ENCODE data around the gene SYPL2. TPM values are rescaled to one million over a fixed set of nuclear protein-coding genes. Genes with fewer than 3 reads are reported as not detected.

SYPL2 gene
- polyA plus RNA-seq, 2 donors: 0.16 to 0.38 TPM

DNA sequence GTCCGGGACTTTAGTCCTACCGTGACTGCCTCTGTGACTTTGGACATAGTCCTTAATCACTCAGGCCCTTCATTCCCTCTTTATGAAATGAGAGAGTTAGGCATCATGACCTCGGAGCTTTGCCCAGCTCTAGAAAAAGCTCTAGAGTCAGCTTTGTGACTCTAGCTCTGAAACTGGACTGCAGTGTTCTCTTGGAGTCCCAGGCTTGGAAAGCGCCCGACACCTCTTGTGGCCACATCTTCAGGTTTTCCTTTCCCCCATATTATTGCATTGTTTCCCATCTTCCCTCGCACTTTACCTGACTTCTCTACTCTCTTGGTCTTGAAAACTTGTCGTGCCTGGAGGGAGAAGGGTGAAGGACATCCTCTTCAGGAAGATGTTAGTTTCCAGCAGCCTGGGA lies 55.7 kb downstream of the SYPL2 start:
- Histone ChIP-seq H3K4me1 (ENCODE audit: control insufficient read depth in 2 of 2, insufficient read depth in 2 of 2, low read length in 1 of 2) (no peaks in the 10 kb centered on the region), H3K4me3 (ENCODE audit: low read depth in 1 of 2, low read length in 2 of 2) (no peak overlapping the region), H3K9me3 (ENCODE audit: control insufficient read depth in 2 of 2, insufficient read depth in 1 of 2, low read depth in 1 of 2, low read length in 1 of 2) (no peaks in the 10 kb centered on the region), H3K27ac (ENCODE audit: low read depth in 2 of 2, low read length in 1 of 2) (no peak overlapping the region), H3K36me3 (ENCODE audit: control insufficient read depth in 2 of 2, insufficient read depth in 2 of 2, low read length in 1 of 2) (no peaks in the 10 kb centered on the region), H3K27me3 (ENCODE audit: control insufficient read depth in 1 of 2, insufficient read depth in 2 of 2, low read length in 2 of 2) (no peaks in the 10 kb centered on the region)
- WGBS, 2 donors: 85 to 87% methylated on average over 7 of the region's 7 CpGs

GRCh38 chr1:109523706-109524105 lies 57.4 kb downstream of the SYPL2 start:
- H3K36me3 ChIP-seq (ENCODE audit: control insufficient read depth in 2 of 2, insufficient read depth in 2 of 2, low read length in 1 of 2): no peaks in the 10 kb centered on the region
- H3K9me3 ChIP-seq (ENCODE audit: control insufficient read depth in 2 of 2, insufficient read depth in 1 of 2, low read depth in 1 of 2, low read length in 1 of 2): no peaks in the 10 kb centered on the region
- H3K4me3 ChIP-seq (ENCODE audit: low read depth in 1 of 2, low read length in 2 of 2): no peak overlapping the region
- no peaks in the 10 kb centered on the region for H3K4me1 ChIP-seq (ENCODE audit: control insufficient read depth in 2 of 2, insufficient read depth in 2 of 2, low read length in 1 of 2)
- H3K27ac ChIP-seq (ENCODE audit: low read depth in 2 of 2, low read length in 1 of 2): no peak overlapping the region
- no peaks in the 10 kb centered on the region for H3K27me3 ChIP-seq (ENCODE audit: control insufficient read depth in 1 of 2, insufficient read depth in 2 of 2, low read length in 2 of 2)
- 81 to 85% methylated on average over 2 of the region's 2 CpGs for WGBS, 2 donors

GRCh38 chr1:109527098-109527811 lies 60.9 kb downstream of the SYPL2 start:
- H3K9me3 ChIP-seq (ENCODE audit: control insufficient read depth in 2 of 2, insufficient read depth in 1 of 2, low read depth in 1 of 2, low read length in 1 of 2): no peaks in the 10 kb centered on the region
- WGBS, 2 donors: 77 to 80% methylated on average over 14 of the region's 14 CpGs

GRCh38 chr1:109527846-109528695 lies 61.7 kb downstream of the SYPL2 start:
- Histone ChIP-seq H3K4me1 (ENCODE audit: control insufficient read depth in 2 of 2, insufficient read depth in 2 of 2, low read length in 1 of 2) (peaks cover 0 to 5% of the 10 kb centered on the region in 2 donors), H3K27me3 (ENCODE audit: control insufficient read depth in 1 of 2, insufficient read depth in 2 of 2, low read length in 2 of 2) (no peaks in the 10 kb centered on the region), H3K4me3 (ENCODE audit: low read depth in 1 of 2, low read length in 2 of 2) (no peak overlapping the region), H3K9me3 (ENCODE audit: control insufficient read depth in 2 of 2, insufficient read depth in 1 of 2, low read depth in 1 of 2, low read length in 1 of 2) (no peaks in the 10 kb centered on the region), H3K27ac (ENCODE audit: low read depth in 2 of 2, low read length in 1 of 2) (no peak overlapping the region), H3K36me3 (ENCODE audit: control insufficient read depth in 2 of 2, insufficient read depth in 2 of 2, low read length in 1 of 2) (no peaks in the 10 kb centered on the region)
- 83 to 86% methylated on average over 9 of the region's 9 CpGs for WGBS, 2 donors

More at GRCh38 chr1:109527098-109527811, 60.9 kb downstream of the SYPL2 start:
- Histone ChIP-seq H3K4me3 (ENCODE audit: low read depth in 1 of 2, low read length in 2 of 2) (no peak overlapping the region), H3K27ac (ENCODE audit: low read depth in 2 of 2, low read length in 1 of 2) (no peak overlapping the region), H3K27me3 (ENCODE audit: control insufficient read depth in 1 of 2, insufficient read depth in 2 of 2, low read length in 2 of 2) (no peaks in the 10 kb centered on the region), H3K4me1 (ENCODE audit: control insufficient read depth in 2 of 2, insufficient read depth in 2 of 2, low read length in 1 of 2) (peaks cover 0 to 3% of the 10 kb centered on the region in 2 donors), H3K36me3 (ENCODE audit: control insufficient read depth in 2 of 2, insufficient read depth in 2 of 2, low read length in 1 of 2) (no peaks in the 10 kb centered on the region)

DNA sequence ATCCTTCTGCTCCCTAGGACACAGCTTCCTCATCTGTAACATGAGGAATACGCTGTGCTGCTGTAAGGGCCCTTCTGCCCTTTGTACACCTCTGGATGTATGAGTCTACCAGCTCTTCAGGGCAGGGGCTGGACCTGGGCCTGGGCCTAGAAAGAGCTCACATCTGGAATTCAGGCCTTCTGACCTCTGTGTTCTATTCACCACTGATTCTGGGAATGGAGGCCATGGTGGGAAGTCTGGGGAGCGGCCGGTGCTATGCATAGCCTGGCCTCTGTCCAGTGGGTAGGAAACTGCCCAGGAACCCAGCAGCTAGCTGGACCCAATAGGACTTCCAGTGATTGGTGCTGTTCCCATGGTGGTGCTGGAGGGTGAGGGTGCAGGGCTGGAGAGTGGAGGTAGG lies 62.4 kb downstream of the SYPL2 start:
- WGBS, 2 donors: 91 to 96% methylated on average over 3 of the region's 3 CpGs
- Histone ChIP-seq H3K9me3 (ENCODE audit: control insufficient read depth in 2 of 2, insufficient read depth in 1 of 2, low read depth in 1 of 2, low read length in 1 of 2) (no peaks in the 10 kb centered on the region), H3K4me1 (ENCODE audit: control insufficient read depth in 2 of 2, insufficient read depth in 2 of 2, low read length in 1 of 2) (peaks cover 0 to 5% of the 10 kb centered on the region in 2 donors), H3K4me3 (ENCODE audit: low read depth in 1 of 2, low read length in 2 of 2) (no peak overlapping the region), H3K27me3 (ENCODE audit: control insufficient read depth in 1 of 2, insufficient read depth in 2 of 2, low read length in 2 of 2) (no peaks in the 10 kb centered on the region), H3K36me3 (ENCODE audit: control insufficient read depth in 2 of 2, insufficient read depth in 2 of 2, low read length in 1 of 2) (no peaks in the 10 kb centered on the region), H3K27ac (ENCODE audit: low read depth in 2 of 2, low read length in 1 of 2) (no peak overlapping the region)

GRCh38 chr1:109529881-109530456 lies 63.6 kb downstream of the SYPL2 start:
- 69 to 71% methylated on average over 8 of the region's 8 CpGs for WGBS, 2 donors
- H3K27ac ChIP-seq (ENCODE audit: low read depth in 2 of 2, low read length in 1 of 2): no peak overlapping the region

DNA sequence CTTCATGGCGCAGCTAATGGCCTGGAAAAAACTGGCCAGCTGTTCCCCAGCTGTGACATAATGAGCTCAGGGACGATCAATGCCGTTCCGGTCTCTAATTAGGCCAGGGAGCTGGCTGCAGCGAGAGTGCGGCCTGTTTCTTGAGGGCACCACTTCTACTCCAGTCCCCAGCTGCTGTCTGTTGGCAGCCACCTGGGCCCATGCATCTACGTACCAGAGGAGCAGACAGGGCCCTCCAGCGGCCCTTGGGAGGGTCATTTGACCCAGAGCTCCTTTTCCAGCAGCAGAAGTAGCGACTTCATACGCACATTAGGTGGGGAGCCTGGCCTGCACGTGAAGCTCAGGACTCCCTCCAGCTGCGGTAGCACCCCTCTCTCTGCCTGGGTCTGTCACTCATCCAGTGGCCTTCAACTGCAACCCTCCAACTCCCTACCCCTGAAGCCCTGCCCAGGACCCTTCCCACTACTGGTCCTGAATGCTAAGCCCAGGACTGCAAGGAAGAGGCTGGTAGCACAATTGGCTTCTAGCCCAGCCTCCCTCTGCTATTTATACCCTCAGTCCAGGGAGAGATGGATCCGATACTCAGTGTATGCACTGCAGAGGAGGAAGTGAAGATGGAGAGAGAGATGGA lies 64.2 kb downstream of the SYPL2 start:
- no peaks in the 10 kb centered on the region for H3K9me3 ChIP-seq (ENCODE audit: control insufficient read depth in 2 of 2, insufficient read depth in 1 of 2, low read depth in 1 of 2, low read length in 1 of 2)
- no peaks in the 10 kb centered on the region for H3K36me3 ChIP-seq (ENCODE audit: control insufficient read depth in 2 of 2, insufficient read depth in 2 of 2, low read length in 1 of 2)
- no peaks in the 10 kb centered on the region for H3K27me3 ChIP-seq (ENCODE audit: control insufficient read depth in 1 of 2, insufficient read depth in 2 of 2, low read length in 2 of 2)
- 79 to 85% methylated on average over 13 of the region's 13 CpGs for WGBS, 2 donors
- no peak overlapping the region for H3K4me3 ChIP-seq (ENCODE audit: low read depth in 1 of 2, low read length in 2 of 2)
- H3K4me1 ChIP-seq (ENCODE audit: control insufficient read depth in 2 of 2, insufficient read depth in 2 of 2, low read length in 1 of 2): peaks cover 0 to 5% of the 10 kb centered on the region in 2 donors
- no peak overlapping the region for H3K27ac ChIP-seq (ENCODE audit: low read depth in 2 of 2, low read length in 1 of 2)

More at GRCh38 chr1:109529881-109530456, 63.6 kb downstream of the SYPL2 start:
- H3K4me1 ChIP-seq (ENCODE audit: control insufficient read depth in 2 of 2, insufficient read depth in 2 of 2, low read length in 1 of 2): peaks cover 0 to 5% of the 10 kb centered on the region in 2 donors
- H3K4me3 ChIP-seq (ENCODE audit: low read depth in 1 of 2, low read length in 2 of 2): no peak overlapping the region
- H3K36me3 ChIP-seq (ENCODE audit: control insufficient read depth in 2 of 2, insufficient read depth in 2 of 2, low read length in 1 of 2): no peaks in the 10 kb centered on the region
- no peaks in the 10 kb centered on the region for H3K27me3 ChIP-seq (ENCODE audit: control insufficient read depth in 1 of 2, insufficient read depth in 2 of 2, low read length in 2 of 2)
- H3K9me3 ChIP-seq (ENCODE audit: control insufficient read depth in 2 of 2, insufficient read depth in 1 of 2, low read depth in 1 of 2, low read length in 1 of 2): no peaks in the 10 kb centered on the region

- H3K36me3 ChIP-seq (ENCODE audit: control insufficient read depth in 2 of 2, insufficient read depth in 2 of 2, low read length in 1 of 2): no peaks in the 10 kb centered on the region
- whole genome bisulfite sequencing, 2 donors: 76 to 80% methylated on average over 4 of the region's 4 CpGs
- H3K27ac ChIP-seq (ENCODE audit: low read depth in 2 of 2, low read length in 1 of 2): no peak overlapping the region
- peaks cover 0 to 5% of the 10 kb centered on the region in 2 donors for H3K4me1 ChIP-seq (ENCODE audit: control insufficient read depth in 2 of 2, insufficient read depth in 2 of 2, low read length in 1 of 2)
- H3K9me3 ChIP-seq (ENCODE audit: control insufficient read depth in 2 of 2, insufficient read depth in 1 of 2, low read depth in 1 of 2, low read length in 1 of 2): no peaks in the 10 kb centered on the region
- no peak overlapping the region for H3K4me3 ChIP-seq (ENCODE audit: low read depth in 1 of 2, low read length in 2 of 2)
- H3K27me3 ChIP-seq (ENCODE audit: control insufficient read depth in 1 of 2, insufficient read depth in 2 of 2, low read length in 2 of 2): no peaks in the 10 kb centered on the region
These were observed 65.0 kb downstream of the SYPL2 start for GRCh38 chr1:109531380-109531779.
